HG03280 (cell line): ENCODE measurements around the gene ZNF462.
"Not testable (repeated sequence)": the region's sequence is repeated elsewhere in the genome, so short reads cannot be mapped to it uniquely, and the experiment has no call there.

Experiments
- ATAC-seq: cut with Tn5 transposase; IDR thresholded peaks from one replicate; pipeline ENCODE4 v1.9.1; 2021; ENCODE audit warnings: mild to moderate bottlenecking, moderate library complexity; ENCODE audit not compliant: unreplicated experiment

Gene ZNF462

GRCh38 chr9:106989904-106990303 lies 126.9 kb downstream of the ZNF462 start:
- not testable (repeated sequence) for ATAC-seq

DNA sequence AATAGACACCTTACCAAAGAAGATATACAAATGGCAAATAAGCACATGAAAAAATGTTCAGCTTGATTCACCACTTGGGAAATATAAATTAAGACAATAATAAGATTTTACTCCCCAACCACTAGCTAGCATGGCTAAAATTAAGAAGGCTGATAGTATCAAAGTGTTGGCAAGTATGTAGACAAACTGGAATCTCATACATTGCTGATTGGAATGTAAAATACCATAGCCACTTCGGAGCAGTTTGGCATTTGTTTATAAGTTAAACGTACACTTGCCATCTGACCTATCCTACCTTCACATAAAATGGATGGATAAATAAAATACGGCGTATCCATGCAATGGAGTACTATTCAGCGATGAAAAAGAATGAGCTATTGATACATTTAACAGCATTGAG lies 129.2 kb downstream of the ZNF462 start:
- no peak for ATAC-seq

DNA sequence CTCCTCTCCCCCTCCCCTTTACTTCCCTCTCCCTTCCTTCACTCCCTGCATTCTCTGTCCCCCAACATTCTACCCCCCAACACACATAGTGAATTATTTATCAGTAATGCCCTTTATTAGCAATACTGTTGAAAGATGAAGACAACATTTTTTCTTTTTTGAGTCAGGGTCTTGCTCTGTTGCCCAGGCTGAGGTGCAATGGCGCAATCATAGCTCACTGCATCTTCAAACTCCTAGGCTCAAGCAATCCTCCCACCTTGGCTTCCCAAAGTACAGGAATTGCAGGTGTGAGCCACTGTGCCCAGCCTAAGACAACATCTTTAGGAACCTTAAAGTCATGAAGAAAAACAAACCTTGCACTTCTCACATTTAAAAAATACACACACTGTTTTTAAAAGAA lies 130.6 kb downstream of the ZNF462 start:
- ATAC-seq = no peak

DNA sequence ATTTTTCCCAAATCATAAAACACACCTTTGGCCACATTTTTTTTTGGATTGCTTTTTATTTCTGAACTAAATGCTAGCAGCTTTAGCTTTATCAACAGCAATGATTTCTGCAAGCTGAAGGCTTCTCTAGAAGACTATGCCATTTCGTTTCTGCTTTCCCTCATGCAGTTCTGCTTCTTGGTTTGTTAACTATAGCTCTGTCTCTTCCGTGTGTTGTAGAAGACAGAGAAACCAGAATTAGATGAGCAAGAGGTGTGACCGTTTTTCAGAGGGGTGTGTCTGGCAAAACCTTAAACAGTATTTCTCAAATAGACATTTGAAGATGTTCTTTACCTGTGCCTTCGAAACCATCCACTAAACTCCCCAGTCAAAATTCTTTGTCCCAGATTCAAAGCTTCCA lies 131.5 kb downstream of the ZNF462 start:
- no peak for ATAC-seq

- no peak for ATAC-seq
These were observed 137.3 kb downstream of the ZNF462 start for GRCh38 chr9:107000218-107000617.

DNA sequence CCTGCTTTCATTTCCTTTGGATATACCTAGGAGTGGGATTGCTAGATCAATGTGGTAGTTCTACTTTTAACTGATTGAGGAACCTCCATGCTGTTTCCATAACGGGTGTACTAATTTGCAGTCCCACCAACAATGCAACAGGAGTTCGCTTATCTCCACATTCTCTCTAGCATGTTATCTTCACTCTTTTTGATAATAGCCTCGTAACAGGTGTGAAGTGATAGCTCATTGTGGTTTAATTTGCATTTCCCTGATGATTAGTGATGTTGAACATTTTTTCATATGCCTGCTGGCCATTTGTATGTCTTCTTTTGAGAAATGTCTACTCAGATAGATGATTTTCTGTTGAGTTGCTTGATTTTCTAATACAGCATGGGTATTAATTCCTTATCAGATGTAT lies 142.2 kb downstream of the ZNF462 start:
- ATAC-seq = no peak

GRCh38 chr9:107007402-107007801 lies 144.4 kb downstream of the ZNF462 start:
- no peak for ATAC-seq

DNA sequence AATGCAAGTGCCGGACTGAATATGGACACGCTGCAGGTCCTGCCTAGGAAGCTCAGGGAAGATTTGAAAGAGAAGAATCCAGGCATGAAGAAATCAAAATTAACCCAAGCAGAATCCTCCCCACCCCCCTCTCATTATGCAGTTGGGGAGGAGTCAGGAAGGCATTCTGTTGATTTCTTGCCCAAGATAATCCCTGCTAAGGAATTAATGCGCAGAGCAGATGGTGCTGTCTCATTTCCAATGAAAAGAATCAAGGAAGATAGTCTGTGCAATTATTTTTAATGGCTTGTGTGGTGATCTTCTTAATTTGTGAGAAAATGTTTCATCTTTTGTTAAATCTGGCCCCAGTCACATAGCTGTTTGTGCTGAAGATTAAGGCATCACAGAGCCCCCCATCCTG lies 145.0 kb downstream of the ZNF462 start:
- no peak for ATAC-seq

- no peak for ATAC-seq
These were observed 145.5 kb downstream of the ZNF462 start for GRCh38 chr9:107008447-107008846.

- ATAC-seq = no peak
These were observed 153.4 kb downstream of the ZNF462 start for GRCh38 chr9:107016383-107016782.

DNA sequence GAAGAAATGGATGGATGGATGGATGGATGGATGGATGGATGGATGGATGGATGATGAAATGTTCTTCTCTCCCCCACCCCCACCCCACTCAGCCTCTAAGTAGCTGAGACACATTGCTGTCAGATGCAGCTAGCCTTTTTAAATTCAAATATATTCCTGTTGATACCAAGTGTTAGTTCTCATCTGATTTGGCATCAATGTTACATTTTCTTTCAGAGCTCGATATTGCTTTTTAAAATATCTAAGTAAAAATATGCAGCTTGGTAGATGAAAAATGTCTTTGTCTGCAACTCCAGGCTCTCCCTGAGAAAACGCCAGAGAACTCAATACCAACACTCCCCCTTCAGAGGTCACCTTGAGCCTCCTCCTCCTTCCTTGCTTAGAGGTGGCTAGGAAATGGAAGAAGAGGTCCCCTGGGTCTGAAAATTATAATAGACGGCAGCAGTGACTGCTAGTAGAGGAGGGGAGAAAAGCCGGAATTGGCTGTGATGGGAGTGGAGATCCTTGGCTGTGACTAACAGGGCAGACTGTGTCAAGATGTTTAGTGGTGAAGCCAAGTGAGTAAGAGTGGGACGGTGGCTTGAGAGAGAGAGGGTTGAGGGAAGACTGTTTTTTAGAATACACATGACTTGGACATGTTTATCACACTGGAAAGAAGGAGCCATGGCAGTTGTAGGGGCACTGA lies 156.0 kb downstream of the ZNF462 start:
- ATAC-seq = no peak

DNA sequence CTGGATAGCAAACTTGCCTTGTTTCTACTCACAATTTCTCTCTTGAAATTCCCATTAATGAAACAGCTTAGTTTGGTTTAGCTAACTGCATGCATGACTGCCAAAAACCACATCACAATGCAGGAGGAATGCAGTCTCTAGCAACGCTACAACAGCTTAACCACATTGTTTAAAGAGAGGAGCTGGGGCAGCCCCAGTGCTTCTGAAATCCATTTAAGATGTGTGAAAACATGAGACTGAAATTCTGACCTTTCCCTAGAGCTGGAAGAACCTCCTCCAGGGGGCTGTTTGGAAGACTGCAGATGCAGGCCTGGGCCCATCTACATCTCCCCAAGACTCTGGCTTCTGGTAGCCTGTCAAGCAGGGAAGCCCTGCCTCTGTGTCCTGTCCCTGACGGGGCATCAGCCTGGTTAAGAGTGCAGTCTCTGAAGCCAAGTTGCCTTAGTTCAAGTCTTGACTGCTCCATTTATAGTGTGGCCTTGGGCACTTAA lies 157.1 kb downstream of the ZNF462 start:
- no peak for ATAC-seq

GRCh38 chr9:107024193-107024592 lies 161.2 kb downstream of the ZNF462 start:
- peak; percentile 59 for ATAC-seq

- no peak for ATAC-seq
These were observed 162.5 kb downstream of the ZNF462 start for GRCh38 chr9:107025260-107026035.

GRCh38 chr9:107029146-107029545 lies 166.2 kb downstream of the ZNF462 start:
- ATAC-seq = no peak

- peak; percentile 56 for ATAC-seq
These were observed 171.0 kb downstream of the ZNF462 start for GRCh38 chr9:107033966-107034365.

GRCh38 chr9:107034831-107035230 lies 171.9 kb downstream of the ZNF462 start:
- no peak for ATAC-seq

DNA sequence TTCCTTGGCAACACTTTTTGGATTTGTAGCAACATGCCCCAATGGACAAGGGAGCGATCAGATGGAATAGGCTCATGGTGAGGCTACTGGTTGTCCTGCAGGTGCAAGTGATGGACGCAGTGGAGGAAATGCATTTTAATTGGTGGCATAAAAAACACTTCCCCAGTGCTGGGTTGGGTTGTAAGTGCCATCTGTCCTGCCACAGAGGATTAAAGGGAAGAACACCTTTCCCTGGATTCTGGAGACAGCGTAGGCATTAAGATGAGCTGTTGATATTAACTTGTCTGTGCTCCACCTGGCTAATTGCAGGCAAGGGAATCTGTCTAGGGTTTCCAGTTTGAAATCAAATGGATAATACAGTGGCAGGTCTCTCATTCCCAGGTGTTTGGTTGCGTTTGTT lies 173.4 kb downstream of the ZNF462 start:
- ATAC-seq = no peak

- no peak for ATAC-seq
These were observed 176.6 kb downstream of the ZNF462 start for GRCh38 chr9:107039542-107039941.

DNA sequence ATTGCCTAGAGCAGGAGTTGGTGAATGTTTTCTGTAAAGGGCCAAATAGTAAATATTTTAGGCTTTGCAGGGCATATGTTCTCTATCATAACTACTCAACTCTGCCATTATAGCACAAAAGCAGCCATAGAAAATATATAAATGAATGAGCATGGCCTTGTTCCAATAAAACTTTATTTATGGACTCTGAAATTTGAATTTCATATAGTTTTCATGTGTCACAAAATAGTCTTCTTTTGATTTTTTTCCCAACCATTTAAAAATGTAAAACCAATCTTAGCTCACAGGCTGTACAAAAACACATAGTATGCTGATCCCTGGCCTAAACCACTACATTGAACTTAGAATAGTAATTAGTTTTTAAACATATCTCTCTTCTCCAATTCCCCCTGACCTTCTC lies 179.6 kb downstream of the ZNF462 start:
- ATAC-seq = no peak

DNA sequence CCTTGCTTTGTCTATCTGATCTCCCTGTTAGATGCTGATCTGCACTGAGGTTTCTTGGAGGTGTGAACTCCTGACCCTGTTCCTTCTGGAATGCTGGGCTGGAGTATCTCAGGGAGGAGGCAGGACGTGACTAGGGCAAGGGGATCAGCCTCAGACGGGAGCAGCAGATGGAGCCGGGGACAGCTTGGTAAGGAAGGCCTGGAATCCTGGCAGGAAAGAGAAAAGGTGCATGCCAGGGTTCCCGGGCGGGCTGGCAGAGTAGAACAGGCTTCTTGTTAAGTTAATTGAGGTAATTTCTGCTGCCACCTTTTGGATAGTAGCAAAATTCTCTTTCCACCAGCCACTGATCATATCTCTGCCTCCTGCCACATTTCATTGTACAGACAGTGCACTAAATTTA lies 180.9 kb downstream of the ZNF462 start:
- no peak for ATAC-seq

DNA sequence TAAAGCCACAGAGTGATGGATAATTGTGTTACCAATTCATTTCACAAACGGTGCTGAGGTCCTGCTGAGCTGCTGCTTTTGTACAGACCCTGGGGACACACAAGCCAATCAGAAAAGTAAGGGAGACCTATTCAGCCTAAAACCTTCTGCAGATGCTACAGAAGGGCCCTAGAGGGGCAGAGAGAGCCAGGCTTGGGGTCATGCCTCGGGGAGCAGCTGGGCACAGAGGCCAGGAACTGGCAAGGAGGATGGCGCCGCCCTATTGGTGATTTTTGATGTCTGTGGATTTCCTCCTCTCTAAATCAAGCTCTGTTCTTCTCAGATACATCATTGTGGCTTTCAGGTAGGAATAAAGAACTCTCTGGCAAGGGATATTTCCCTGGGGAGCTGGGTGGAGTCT lies 181.9 kb downstream of the ZNF462 start:
- no peak for ATAC-seq
